Measurements from ENCODE around the gene SF3B2. TPM values are rescaled to one million over a fixed set of nuclear protein-coding genes. Genes with fewer than 3 reads are reported as not detected.
"Not testable (repeated sequence)": the region's sequence is repeated elsewhere in the genome, so short reads cannot be mapped to it uniquely, and the experiment has no call there.

SF3B2 gene
- total RNA-seq, 1 donor from 2014 or later, result 134 TPM

DNA sequence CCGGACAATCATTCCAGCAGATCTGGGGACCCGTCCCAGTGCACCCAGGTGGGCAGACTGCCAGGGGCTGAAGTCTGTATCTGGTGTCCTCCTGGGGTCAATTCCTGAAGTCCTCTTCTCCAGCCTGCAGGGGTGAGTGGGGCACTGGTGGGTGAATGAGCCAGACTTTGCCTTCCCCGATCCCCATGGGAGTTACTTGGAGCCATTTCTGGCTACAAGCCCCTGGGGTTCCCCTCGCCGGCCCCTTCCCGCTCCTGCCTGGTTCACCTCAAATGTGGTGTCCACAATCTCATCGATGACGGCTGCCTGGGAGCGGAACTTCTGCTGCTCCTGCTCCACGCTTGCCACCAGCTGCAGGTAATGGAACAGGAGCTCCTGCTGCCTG, 35.4 kb upstream of the SF3B2 start:
- no peak for DNase-seq (ENCODE audit: low read depth)

DNA sequence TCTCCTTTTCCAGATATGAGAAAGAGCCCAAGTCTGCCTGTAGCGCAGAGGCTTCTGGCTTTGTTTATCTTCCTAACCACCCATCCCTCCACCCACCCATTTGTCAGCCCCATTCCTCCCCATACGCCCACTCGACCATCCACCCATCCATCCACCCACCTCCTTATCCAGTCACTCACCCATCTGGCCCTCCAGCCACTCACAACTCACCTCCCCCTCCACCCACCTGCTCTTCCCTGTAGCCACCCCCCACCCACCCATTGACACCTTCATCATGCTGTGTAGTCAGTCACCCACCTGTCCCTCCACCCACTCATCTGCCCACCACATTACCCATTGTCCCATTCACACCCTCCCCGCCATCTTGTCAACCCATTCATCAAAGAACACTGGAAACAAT, 34.8 kb upstream of the SF3B2 start:
- no peak for DNase-seq (ENCODE audit: low read depth)

DNA sequence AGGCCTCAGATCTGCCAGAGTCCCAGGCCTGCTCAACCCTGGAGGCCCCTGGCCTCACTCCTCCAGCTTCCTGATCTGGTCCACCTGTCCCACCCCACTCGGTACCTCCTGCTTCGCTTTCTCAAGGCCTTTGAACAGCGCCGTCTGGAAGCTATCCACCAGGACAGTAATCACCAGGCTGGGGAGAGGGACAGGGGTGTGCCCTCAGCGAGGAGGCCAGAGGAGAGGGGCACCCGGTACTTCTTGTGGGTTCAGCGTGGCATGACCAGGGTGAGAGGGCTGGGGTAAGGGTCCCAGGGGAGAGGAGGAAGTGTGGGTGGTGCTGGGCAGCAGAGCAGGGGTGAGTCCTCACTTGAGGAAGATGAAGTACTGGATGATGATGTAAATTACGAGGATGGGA, 32.0 kb upstream of the SF3B2 start:
- DNase-seq (ENCODE audit: low read depth), result no peak

DNA sequence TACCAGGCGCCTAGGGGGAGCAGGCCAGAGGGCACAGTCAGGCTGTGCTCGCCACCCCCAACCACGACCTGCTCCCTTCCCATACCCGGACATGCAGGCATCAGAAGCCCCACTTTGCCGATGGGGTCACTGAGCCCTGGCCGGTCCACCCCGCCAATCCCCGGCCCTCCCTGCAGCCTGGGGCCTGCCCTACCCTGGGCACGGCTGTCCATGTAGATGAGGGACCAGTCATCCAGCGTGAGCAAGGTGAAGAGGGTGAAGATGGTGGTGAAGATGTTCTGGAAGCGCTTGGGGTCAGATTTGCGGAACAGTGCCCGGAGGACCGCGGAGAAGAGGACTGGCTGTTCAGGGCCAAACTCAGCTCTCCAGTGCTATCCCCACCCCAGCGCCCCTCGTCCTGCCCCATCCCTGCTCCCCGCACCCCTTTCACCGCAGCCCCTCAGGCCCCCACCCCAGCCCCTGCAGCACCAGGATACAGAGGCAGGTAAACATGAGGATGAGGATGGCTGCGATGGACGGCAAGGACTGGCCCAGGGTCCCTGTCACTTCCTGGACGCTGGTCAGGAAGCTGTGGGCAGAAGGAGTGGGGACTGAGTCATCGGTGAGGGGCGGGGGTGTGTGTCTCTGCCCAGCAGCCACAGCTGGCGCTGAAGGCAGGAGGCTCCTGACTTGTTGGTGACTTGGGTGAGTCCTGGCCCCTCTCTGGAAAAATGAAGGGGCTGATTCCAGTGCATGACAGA, 31.4 kb upstream of the SF3B2 start:
- DNase-seq (ENCODE audit: low read depth), result peak; percentile 89

DNA sequence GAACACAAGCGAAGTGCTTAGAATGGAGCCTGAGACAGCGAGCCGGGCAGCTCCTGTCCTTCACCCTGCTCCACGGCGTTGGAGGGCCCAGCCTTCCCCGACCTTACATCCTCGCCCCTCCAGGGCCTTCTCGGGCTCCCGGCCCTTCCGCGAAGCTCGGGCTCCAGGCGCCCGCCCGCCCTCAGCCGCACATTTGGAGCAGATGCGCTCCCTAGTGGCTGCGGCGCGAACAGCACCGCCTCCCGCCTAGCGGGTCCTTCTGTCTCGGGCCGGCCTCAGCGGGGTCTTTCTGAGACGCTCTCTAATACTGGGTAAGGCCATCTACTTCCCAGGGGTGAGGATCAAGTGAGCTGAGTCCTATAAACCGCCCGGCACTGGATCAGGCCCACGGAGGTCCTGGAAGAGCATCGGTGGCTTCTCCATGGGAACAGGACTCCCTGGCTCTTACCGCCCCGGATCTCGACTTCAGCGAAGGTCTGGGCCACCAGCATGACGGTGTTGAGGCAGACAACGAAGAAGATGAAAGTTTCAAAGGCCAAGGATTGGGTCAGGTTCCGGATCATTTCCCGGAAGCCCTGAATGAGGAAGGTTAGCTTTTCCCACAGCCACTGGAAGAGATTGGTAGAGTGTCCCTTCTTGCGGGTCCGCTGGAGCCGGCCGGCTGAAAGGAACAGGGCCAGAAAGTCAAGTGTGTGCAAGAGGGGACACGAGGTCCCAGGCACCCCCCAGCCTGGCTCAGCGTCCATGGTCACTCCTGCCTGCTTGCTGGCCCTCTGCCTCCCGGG, 29.6 kb upstream of the SF3B2 start:
- peak; percentile 75 for DNase-seq (ENCODE audit: low read depth)

DNA sequence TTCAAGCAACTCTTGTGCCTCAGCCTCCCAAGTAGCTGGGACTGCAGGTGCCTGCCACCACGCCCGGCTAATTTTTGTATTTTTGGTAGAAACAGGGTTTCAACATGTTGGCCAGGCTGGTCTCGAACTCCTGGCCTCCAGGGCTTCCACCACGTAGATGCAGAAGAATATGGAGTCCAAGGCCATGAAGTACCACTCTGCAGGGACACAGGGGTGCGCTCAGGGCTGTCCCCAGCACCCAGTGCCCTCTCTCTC, 29.1 kb upstream of the SF3B2 start:
- DNase-seq (ENCODE audit: low read depth), result not testable (repeated sequence)

DNA sequence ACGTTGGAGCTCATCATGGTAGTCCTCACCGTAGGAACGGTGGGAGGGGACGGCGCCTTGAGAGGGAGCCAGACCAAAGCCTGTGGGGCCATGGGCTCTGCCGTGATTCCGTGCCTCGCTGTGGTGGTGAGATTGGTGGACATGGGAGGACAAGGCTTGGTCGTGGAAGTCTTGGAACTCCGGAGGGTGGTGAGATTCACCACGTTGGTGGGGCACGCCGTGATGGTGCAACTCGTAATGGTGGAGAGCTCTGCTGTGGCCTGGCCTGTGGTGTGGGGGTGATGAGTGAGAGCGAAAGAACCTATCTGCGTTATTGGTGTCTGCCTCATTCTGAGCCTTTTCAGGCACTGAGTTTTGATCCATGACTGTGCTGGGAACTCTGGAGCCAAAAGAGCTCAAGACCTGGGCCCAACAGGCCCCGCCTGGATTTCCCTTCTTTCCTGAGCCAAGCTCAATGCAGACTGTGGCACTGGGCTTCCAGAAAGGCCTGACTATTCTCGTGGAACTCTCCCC, 26.1 kb upstream of the SF3B2 start, which contains the start of gene CATSPER1:
CATSPER1 (minus strand) TSS at position 463 of the 513 bp plus-strand sequence; CDS start at position 363, 100 bp downstream.
- no peak for DNase-seq (ENCODE audit: low read depth)

- no peak for DNase-seq (ENCODE audit: low read depth)
Observed at GRCh38 chr11:66032957-66033735, 19.0 kb upstream of the SF3B2 start.

- no peak for DNase-seq (ENCODE audit: low read depth)
Observed at GRCh38 chr11:66035653-66036333, 16.4 kb upstream of the SF3B2 start.

DNA sequence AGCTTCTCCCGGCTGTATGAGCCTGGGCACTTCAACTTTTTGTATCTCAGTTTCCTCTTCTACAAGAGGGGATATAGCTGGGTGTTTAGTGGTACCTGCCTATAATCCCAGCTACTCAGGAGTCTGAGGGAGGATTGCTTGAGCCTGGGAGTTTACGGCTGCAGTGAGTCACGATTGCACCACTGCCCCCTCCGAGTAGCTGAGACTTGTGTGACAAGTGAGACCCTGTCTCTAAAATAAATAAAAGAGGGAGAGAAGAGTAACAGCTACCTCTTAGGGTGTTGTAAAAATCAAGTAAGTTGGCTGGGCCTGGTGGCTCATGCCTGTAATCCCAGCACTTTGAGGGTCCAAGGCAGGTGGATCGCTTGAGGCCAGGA, 15.8 kb upstream of the SF3B2 start:
- no peak for DNase-seq (ENCODE audit: low read depth)

DNA sequence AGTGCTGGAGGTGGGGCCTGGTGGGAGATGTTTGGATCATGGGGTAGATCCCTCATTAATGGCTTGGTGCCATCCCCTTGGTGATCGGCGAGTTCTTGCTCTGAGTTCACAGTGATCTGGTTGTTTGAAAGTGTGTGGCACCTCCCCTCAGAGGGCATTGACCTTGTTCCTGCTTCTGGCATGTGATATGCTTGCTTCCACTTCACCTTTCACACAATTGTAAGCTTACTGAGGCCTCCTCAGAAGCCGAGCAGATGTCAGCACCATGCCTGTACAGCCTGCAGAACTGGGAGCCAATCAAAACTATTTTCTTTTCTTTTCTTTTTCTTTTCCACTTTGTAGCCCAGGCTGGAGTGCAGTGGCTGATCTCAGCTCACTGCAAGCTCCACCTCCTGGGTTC, 14.8 kb upstream of the SF3B2 start:
- DNase-seq (ENCODE audit: low read depth), result no peak

GRCh38 chr11:66039765-66040164, 12.4 kb upstream of the SF3B2 start:
- DNase-seq (ENCODE audit: low read depth), result no peak

- no peak for DNase-seq (ENCODE audit: low read depth)
Observed at GRCh38 chr11:66042227-66042995, 9.8 kb upstream of the SF3B2 start.

DNA sequence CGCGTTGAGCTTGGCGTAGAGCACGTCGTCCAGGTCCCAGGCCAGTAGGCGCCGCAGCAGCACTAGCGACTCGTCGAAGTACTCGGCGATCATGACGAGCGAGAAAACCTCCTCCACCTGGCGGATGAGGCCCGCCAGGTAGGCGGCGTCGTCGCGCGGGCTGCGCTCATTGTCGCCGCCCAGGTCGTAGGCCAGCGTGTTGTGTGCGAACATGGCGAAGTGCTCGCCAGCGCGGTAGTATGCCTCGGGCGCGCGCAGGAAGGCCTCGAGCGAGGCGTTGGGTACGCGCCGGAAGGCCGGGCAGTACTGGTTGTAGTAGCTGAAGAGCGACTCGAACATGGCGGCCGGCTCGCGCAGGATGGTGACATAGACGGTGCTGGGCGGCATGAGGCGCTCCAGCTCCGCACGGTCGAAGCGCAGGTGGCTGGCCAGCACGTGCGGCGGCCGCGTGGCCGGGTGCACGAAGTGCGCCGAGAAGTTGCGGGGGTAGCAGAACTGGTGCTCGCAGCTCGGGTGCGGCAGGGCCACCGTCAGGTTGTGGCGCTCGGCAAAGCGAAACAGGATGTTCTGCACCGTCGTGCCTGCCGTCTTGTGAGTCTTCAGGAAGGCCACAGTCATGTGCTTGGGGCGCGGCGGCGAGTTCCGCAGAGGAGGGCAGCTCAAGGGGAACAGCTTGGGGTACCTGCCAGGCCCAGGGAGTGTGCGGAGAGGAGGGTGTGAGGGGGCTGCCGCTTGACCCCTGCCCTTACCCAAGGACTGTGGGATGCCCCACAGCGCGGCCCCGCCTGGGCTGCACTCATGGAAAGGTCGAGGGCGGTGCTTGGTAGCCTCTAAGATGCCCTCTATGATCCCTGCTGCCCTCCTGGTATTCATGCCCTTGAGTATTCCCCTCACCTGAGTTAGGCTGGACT, 8.9 kb upstream of the SF3B2 start:
- no peak for DNase-seq (ENCODE audit: low read depth)

DNA sequence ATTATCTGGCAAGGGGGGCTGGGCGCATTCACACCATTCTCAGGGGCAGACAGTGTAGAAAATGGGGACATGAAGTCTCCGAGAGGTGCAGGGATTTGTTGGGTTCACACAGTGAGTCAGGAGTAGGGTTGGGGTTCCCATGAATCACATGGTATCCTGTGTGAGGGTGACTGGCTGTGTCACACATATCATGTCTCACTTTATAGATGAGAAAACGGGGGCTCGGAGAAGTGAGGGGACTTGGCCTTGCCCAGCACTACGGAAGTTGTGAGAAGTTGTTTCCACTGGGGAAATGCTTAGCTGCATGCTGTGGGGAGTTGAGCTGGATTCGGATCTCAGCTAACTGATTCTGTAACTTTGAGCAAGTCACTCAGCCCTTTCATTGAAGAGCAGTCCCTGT, 7.4 kb upstream of the SF3B2 start:
- DNase-seq (ENCODE audit: low read depth), result no peak

- DNase-seq (ENCODE audit: low read depth), result peak; percentile 80
Observed at GRCh38 chr11:66045177-66045639, 7.0 kb upstream of the SF3B2 start.

DNA sequence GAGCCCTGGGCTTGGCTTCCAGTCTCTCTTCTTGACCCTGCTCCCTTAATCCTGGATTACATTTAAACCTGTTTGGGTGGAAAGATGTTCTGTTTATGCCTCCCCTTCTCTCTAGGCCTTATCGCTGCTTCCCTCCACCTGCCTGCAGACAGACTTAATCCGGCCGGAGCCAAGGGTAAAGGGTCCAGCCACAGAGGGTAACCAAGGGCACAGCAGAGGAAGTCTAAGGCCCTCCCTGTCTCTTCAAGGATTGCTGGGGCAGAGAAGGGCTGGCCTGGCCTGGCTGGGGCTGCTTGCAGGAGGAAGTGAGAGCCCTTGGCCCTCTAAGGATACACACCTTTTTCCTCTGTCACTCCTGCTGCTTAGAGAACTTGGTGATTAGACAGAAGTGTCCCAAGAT, 5.3 kb upstream of the SF3B2 start:
- DNase-seq (ENCODE audit: low read depth), result no peak

DNA sequence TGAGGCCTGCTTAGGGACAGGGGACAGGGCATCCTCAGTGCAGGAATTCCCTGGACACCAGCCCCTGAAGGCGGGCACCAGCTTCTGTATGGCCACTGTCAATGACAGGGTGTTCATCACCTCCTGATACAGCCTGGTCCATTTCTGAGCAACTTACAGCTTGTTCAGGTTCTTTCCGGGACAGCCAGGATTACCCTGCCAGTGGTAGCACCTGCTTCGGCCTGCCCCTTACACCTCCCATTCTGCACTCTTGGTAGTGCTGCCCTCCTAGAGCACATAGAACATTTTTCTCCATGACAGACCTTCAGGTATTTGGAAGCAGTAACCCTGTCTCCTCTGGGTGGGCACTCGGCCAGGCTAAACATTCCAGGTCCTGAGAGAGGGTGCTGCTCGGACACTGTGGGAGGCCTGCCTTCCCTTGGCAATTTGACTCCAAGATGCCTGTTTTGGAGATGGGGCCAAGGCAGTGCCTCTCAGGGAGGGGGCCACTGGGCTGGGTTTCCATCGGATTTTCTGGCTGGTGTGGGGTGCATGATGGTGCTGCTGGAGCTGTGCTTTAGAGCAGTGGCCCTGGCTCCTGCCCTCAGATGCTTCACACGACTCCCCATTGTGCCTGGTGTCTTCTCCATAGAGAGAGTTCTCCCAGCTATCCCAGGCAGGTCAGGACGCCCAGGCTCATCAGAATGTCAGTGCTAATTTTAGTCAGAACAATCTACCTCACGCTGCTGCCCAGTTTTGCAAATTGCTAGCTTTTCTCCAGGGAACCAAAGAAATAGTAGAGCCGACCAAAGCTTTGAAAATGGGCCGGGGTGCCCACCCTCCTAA, 4.4 kb upstream of the SF3B2 start:
- DNase-seq (ENCODE audit: low read depth), result no peak
